ENCODE data around the gene UCN. TPM values are rescaled to one million over a fixed set of nuclear protein-coding genes. Genes with fewer than 3 reads are reported as not detected.
"Not testable (repeated sequence)": the region's sequence is repeated elsewhere in the genome, so short reads cannot be mapped to it uniquely, and the experiment has no call there.

UCN gene
- total RNA-seq, 2 experiments from 2014 or later = 3.7 to 5.1 TPM

GRCh38 chr2:27271631-27272340 is 36.5 kb downstream of the UCN start:
- Mint-ChIP-seq H3K4me1 (peaks cover 7% of the 10 kb centered on the region), H3K27ac (no peak overlapping the region), H3K36me3 (no peaks in the 10 kb centered on the region), H3K27me3 (peaks cover 18% of the 10 kb centered on the region), H3K9me3 (no peaks in the 10 kb centered on the region), H3K4me3 (no peak overlapping the region)
- DNase-seq (no peak), ATAC-seq (ENCODE audit: low read depth) (no peak)
- POLR2A ChIA-PET = no interaction called here

- POLR2A ChIA-PET = no interaction called here
- peaks cover 7% of the 10 kb centered on the region for H3K4me1 Mint-ChIP-seq
Measured at GRCh38 chr2:27270670-27271069, 37.6 kb downstream of the UCN start.

GRCh38 chr2:27270131-27270530 is 38.1 kb downstream of the UCN start:
- Mint-ChIP-seq H3K27ac (no peak overlapping the region), H3K27me3 (peaks cover 18% of the 10 kb centered on the region), H3K4me1 (peaks cover 8% of the 10 kb centered on the region), H3K9me3 (no peaks in the 10 kb centered on the region), H3K36me3 (no peaks in the 10 kb centered on the region), H3K4me3 (no peak overlapping the region)
- no peak for DNase-seq
- no peak for ATAC-seq (ENCODE audit: low read depth)
- POLR2A ChIA-PET = no interaction called here

More at GRCh38 chr2:27270670-27271069, 37.6 kb downstream of the UCN start:
- Mint-ChIP-seq H3K9me3 (no peaks in the 10 kb centered on the region), H3K4me3 (no peak overlapping the region), H3K27ac (no peak overlapping the region), H3K36me3 (no peaks in the 10 kb centered on the region), H3K27me3 (peaks cover 18% of the 10 kb centered on the region)
- ATAC-seq (ENCODE audit: low read depth) (no peak), DNase-seq (no peak)

- POLR2A ChIA-PET; H3K27ac Mint-ChIP-seq; H3K4me3 Mint-ChIP-seq; H3K9me3 Mint-ChIP-seq; ATAC-seq (ENCODE audit: low read depth); H3K36me3 Mint-ChIP-seq; DNase-seq: not testable (repeated sequence)
- H3K27me3 Mint-ChIP-seq = peaks cover 29% of the 10 kb centered on the region
- H3K4me1 Mint-ChIP-seq = peaks cover 19% of the 10 kb centered on the region
Measured at GRCh38 chr2:27268296-27268695, 39.9 kb downstream of the UCN start.

- ATAC-seq (ENCODE audit: low read depth) (no peak), DNase-seq (no peak)
- POLR2A ChIA-PET = interaction anchor here (0.5 to 1.2 kb wide), 3 partner anchors 13 to 65 kb away, joined by 3 to 4 read pairs (median 3); no protein-coding TSS in a partner anchor
- peaks cover 40% of the 10 kb centered on the region for H3K27me3 Mint-ChIP-seq
- H3K27ac Mint-ChIP-seq = no peak overlapping the region
- H3K36me3 Mint-ChIP-seq = no peaks in the 10 kb centered on the region
- H3K9me3 Mint-ChIP-seq = no peaks in the 10 kb centered on the region
- H3K4me1 Mint-ChIP-seq = peaks cover 22% of the 10 kb centered on the region
- no peak overlapping the region for H3K4me3 Mint-ChIP-seq
Measured at GRCh38 chr2:27265536-27265870, 42.7 kb downstream of the UCN start.

- peak; percentile 59 for DNase-seq
- H3K27ac Mint-ChIP-seq = no peak overlapping the region
- peaks cover 43% of the 10 kb centered on the region for H3K27me3 Mint-ChIP-seq
- H3K4me3 Mint-ChIP-seq = peak overlapping the region; percentile 68
- no peak for ATAC-seq (ENCODE audit: low read depth)
- peaks cover 22% of the 10 kb centered on the region for H3K4me1 Mint-ChIP-seq
- POLR2A ChIA-PET = interaction anchor here (0.5 to 1.2 kb wide), 4 partner anchors 13 to 65 kb away, joined by 3 to 4 read pairs (median 3); partner anchors contain the start of genes ATRAID and SLC5A6
- H3K9me3 Mint-ChIP-seq = no peaks in the 10 kb centered on the region
- no peaks in the 10 kb centered on the region for H3K36me3 Mint-ChIP-seq
Measured at GRCh38 chr2:27264753-27265535, 43.3 kb downstream of the UCN start.

GRCh38 chr2:27264253-27264752 is 43.9 kb downstream of the UCN start:
- peak; percentile 48 for DNase-seq
- POLR2A ChIA-PET = interaction anchor here (0.9 kb wide), 1 partner anchor 52 kb away, joined by 3 read pairs; the partner anchor contains the start of genes ATRAID and SLC5A6

GRCh38 chr2:27263287-27264252 is 44.7 kb downstream of the UCN start:
- H3K36me3 Mint-ChIP-seq = no peaks in the 10 kb centered on the region
- peaks cover 22% of the 10 kb centered on the region for H3K4me1 Mint-ChIP-seq
- ATAC-seq (ENCODE audit: low read depth) (no peak), DNase-seq (no peak)
- H3K9me3 Mint-ChIP-seq = no peaks in the 10 kb centered on the region
- H3K27ac Mint-ChIP-seq = no peak overlapping the region
- peak overlapping the region; percentile 81 for H3K4me3 Mint-ChIP-seq
- peaks cover 46% of the 10 kb centered on the region for H3K27me3 Mint-ChIP-seq
- POLR2A ChIA-PET = interaction anchor here (0.8 to 1.0 kb wide), 2 partner anchors 15 to 39 kb away, joined by 3 read pairs; no protein-coding TSS in a partner anchor

More at GRCh38 chr2:27264253-27264752, 43.9 kb downstream of the UCN start:
- no peaks in the 10 kb centered on the region for H3K9me3 Mint-ChIP-seq
- ATAC-seq (ENCODE audit: low read depth) = no peak
- no peak overlapping the region for H3K27ac Mint-ChIP-seq
- peaks cover 22% of the 10 kb centered on the region for H3K4me1 Mint-ChIP-seq
- H3K4me3 Mint-ChIP-seq = peak overlapping the region; percentile 81
- H3K36me3 Mint-ChIP-seq = no peaks in the 10 kb centered on the region
- peaks cover 41% of the 10 kb centered on the region for H3K27me3 Mint-ChIP-seq

GRCh38 chr2:27262379-27263286 is 45.6 kb downstream of the UCN start, which contains the start of gene SLC30A3:
TSS of gene SLC30A3 (minus strand) at chr2:27263047. CDS start at chr2:27262906, 141 bp downstream.
- Mint-ChIP-seq H3K4me3 (peak within 1 kb of the TSS; percentile 81), H3K9me3 (no peaks in the 10 kb centered on the region), H3K4me1 (peaks cover 22% of the 10 kb centered on the region), H3K36me3 (no peaks in the 10 kb centered on the region), H3K27me3 (peaks cover 46% of the 10 kb centered on the region), H3K27ac (no peak within 1 kb of the TSS)
- DNase-seq = peak; percentile 79
- peak; percentile 65 for ATAC-seq (ENCODE audit: low read depth)
- POLR2A ChIA-PET = interaction anchor here (0.8 to 1.0 kb wide), 2 partner anchors 14 to 40 kb away, joined by 3 read pairs; no protein-coding TSS in a partner anchor

- POLR2A ChIA-PET = no interaction called here
- DNase-seq (no peak), ATAC-seq (ENCODE audit: low read depth) (no peak)
- H3K27ac Mint-ChIP-seq = no peak overlapping the region
- no peaks in the 10 kb centered on the region for H3K36me3 Mint-ChIP-seq
- H3K27me3 Mint-ChIP-seq = peaks cover 46% of the 10 kb centered on the region
- H3K9me3 Mint-ChIP-seq = no peaks in the 10 kb centered on the region
- H3K4me1 Mint-ChIP-seq = peaks cover 22% of the 10 kb centered on the region
- H3K4me3 Mint-ChIP-seq = peak overlapping the region; percentile 75
Measured at GRCh38 chr2:27261926-27262298, 46.3 kb downstream of the UCN start.

GRCh38 chr2:27261241-27261925 is 46.9 kb downstream of the UCN start:
- peak overlapping the region; percentile 75 for H3K4me3 Mint-ChIP-seq
- DNase-seq = no peak

More at GRCh38 chr2:27261241-27261925, 46.9 kb downstream of the UCN start:
- H3K36me3 Mint-ChIP-seq = no peaks in the 10 kb centered on the region
- ATAC-seq (ENCODE audit: low read depth) = no peak
- no peak overlapping the region for H3K27ac Mint-ChIP-seq
- no peaks in the 10 kb centered on the region for H3K9me3 Mint-ChIP-seq
- peaks cover 48% of the 10 kb centered on the region for H3K27me3 Mint-ChIP-seq
- POLR2A ChIA-PET = no interaction called here
- peaks cover 22% of the 10 kb centered on the region for H3K4me1 Mint-ChIP-seq

Data from activated naive CD8-positive, alpha-beta T cell treated with anti-CD3 and anti-CD28 coated beads, Interleukin-2, amount 10 ng/mL, durations not matched to agents 7 days and 5 days (primary cell).